ENCODE data around the gene FLRT2. TPM values are rescaled to one million over a fixed set of nuclear protein-coding genes. Genes with fewer than 3 reads are reported as not detected.
A peak's percentile ranks its signal among the peaks of the same experiment; 100 is the strongest.

Gene FLRT2
- total RNA-seq, 1 experiment from 2014 or later, result 11.5 TPM

GRCh38 chr14:85531141-85531586 is 1.2 kb downstream of the FLRT2 start:
- DNase-seq (ENCODE audit: low spot score), result no peak

GRCh38 chr14:85531587-85532373 is 1.8 kb downstream of the FLRT2 start:
- DNase-seq (ENCODE audit: low spot score), result peak; percentile 31

- DNase-seq (ENCODE audit: low spot score), result no peak
These were observed 2.6 kb downstream of the FLRT2 start for GRCh38 chr14:85532374-85533022.

- peak; percentile 54 for DNase-seq (ENCODE audit: low spot score)
These were observed 3.3 kb downstream of the FLRT2 start for GRCh38 chr14:85533023-85533860.

GRCh38 chr14:85533861-85534291 is 3.9 kb downstream of the FLRT2 start:
- DNase-seq (ENCODE audit: low spot score), result no peak

GRCh38 chr14:85534458-85535293 is 4.7 kb downstream of the FLRT2 start:
- no peak for DNase-seq (ENCODE audit: low spot score)

GRCh38 chr14:85535321-85535720 is 5.4 kb downstream of the FLRT2 start:
- no peak for DNase-seq (ENCODE audit: low spot score)

GRCh38 chr14:85535991-85536832 is 6.3 kb downstream of the FLRT2 start:
- peak; percentile 14 for DNase-seq (ENCODE audit: low spot score)

GRCh38 chr14:85536833-85537190 is 6.9 kb downstream of the FLRT2 start:
- DNase-seq (ENCODE audit: low spot score), result no peak

- DNase-seq (ENCODE audit: low spot score), result no peak
These were observed 7.6 kb downstream of the FLRT2 start for GRCh38 chr14:85537526-85537925.

GRCh38 chr14:85538636-85539035 is 8.7 kb downstream of the FLRT2 start:
- no peak for DNase-seq (ENCODE audit: low spot score)

- DNase-seq (ENCODE audit: low spot score), result no peak
These were observed 9.6 kb downstream of the FLRT2 start for GRCh38 chr14:85539510-85539909.

GRCh38 chr14:85542623-85543022 is 12.7 kb downstream of the FLRT2 start:
- DNase-seq (ENCODE audit: low spot score), result no peak

- no peak for DNase-seq (ENCODE audit: low spot score)
These were observed 15.8 kb downstream of the FLRT2 start for GRCh38 chr14:85545738-85546137.

GRCh38 chr14:85546390-85546789 is 16.4 kb downstream of the FLRT2 start:
- DNase-seq (ENCODE audit: low spot score), result no peak

- no peak for DNase-seq (ENCODE audit: low spot score)
These were observed 19.8 kb downstream of the FLRT2 start for GRCh38 chr14:85549697-85550096.

- DNase-seq (ENCODE audit: low spot score), result no peak
These were observed 24.2 kb downstream of the FLRT2 start for GRCh38 chr14:85554106-85554505.

- no peak for DNase-seq (ENCODE audit: low spot score)
These were observed 26.3 kb downstream of the FLRT2 start for GRCh38 chr14:85556267-85556666.

- DNase-seq (ENCODE audit: low spot score), result no peak
These were observed 28.6 kb downstream of the FLRT2 start for GRCh38 chr14:85558505-85558904.

GRCh38 chr14:85562630-85563029 is 32.7 kb downstream of the FLRT2 start:
- DNase-seq (ENCODE audit: low spot score), result no peak
